Neural crest cell (in vitro differentiated cells): ENCODE results near the gene KCNA1. TPM values are rescaled to one million over a fixed set of nuclear protein-coding genes. Genes with fewer than 3 reads are reported as not detected.
A peak's percentile ranks its signal among the peaks of the same experiment; 100 is the strongest.

ENCODE experiments used
- DNase-seq: peaks from one replicate; pipeline ENCODE4 v3.0.0; 2021; ENCODE audit warnings: low read depth, mixed read lengths, low spot score
- H3K27ac Mint-ChIP-seq: one replicate; pipeline ENCODE4 v1.8.0; 2021; ENCODE audit warnings: mild to moderate bottlenecking, mixed read lengths; ENCODE audit not compliant: unreplicated experiment
- H3K27me3 Mint-ChIP-seq: 2 replicates; pipeline ENCODE4 v1.8.0; 2021; ENCODE audit warnings: low read depth, mild to moderate bottlenecking, mixed read lengths
- H3K36me3 Mint-ChIP-seq: 2 replicates; pipeline ENCODE4 v1.8.0; 2021; ENCODE audit warnings: low read depth, mild to moderate bottlenecking, mixed read lengths
- H3K4me1 Mint-ChIP-seq: 2 replicates; pipeline ENCODE4 v1.8.0; 2021; ENCODE audit warnings: mixed read lengths
- H3K4me3 Mint-ChIP-seq: one replicate; pipeline ENCODE4 v1.8.0; 2021; ENCODE audit warnings: mild to moderate bottlenecking, mixed read lengths
- H3K9me3 Mint-ChIP-seq: 2 replicates; pipeline ENCODE4 v1.8.0; 2021; ENCODE audit warnings: mixed read lengths
- total RNA-seq: library from RNA; stranded (reverse); gene quantifications from 2 replicates; pipeline ENCODE4 v1.2.1, GENCODE V29; 2021
- TF ChIP-seq, protein P1 (sequence below): fragments of 200-600 bp; sonication (generic); conservative IDR thresholded peaks from 2 replicates; pipeline ENCODE4 v1.5.0; 2021; ENCODE audit warnings: antibody characterized with exemption, mild to moderate bottlenecking

Gene KCNA1
- total RNA-seq, 1 donor from 2014 or later: 0.37 TPM

DNA sequence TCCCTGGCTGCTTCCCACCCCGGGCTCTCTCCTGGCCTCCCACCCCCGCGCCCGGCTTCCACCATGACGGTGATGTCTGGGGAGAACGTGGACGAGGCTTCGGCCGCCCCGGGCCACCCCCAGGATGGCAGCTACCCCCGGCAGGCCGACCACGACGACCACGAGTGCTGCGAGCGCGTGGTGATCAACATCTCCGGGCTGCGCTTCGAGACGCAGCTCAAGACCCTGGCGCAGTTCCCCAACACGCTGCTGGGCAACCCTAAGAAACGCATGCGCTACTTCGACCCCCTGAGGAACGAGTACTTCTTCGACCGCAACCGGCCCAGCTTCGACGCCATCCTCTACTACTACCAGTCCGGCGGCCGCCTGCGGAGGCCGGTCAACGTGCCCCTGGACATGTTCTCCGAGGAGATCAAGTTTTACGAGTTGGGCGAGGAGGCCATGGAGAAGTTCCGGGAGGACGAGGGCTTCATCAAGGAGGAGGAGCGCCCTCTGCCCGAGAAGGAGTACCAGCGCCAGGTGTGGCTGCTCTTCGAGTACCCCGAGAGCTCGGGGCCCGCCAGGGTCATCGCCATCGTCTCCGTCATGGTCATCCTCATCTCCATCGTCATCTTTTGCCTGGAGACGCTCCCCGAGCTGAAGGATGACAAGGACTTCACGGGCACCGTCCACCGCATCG, 1.8 kb downstream of the KCNA1 start:
- Mint-ChIP-seq H3K36me3 (peaks cover 6% of the 10 kb centered on the region), H3K4me1 (peaks cover 15% of the 10 kb centered on the region), H3K9me3 (peaks cover 2% of the 10 kb centered on the region), H3K27ac (no peak overlapping the region), H3K27me3 (peaks cover 58% of the 10 kb centered on the region), H3K4me3 (peak overlapping the region; percentile 41)
- no peak for DNase-seq
- TF ChIP-seq, protein P1, sequence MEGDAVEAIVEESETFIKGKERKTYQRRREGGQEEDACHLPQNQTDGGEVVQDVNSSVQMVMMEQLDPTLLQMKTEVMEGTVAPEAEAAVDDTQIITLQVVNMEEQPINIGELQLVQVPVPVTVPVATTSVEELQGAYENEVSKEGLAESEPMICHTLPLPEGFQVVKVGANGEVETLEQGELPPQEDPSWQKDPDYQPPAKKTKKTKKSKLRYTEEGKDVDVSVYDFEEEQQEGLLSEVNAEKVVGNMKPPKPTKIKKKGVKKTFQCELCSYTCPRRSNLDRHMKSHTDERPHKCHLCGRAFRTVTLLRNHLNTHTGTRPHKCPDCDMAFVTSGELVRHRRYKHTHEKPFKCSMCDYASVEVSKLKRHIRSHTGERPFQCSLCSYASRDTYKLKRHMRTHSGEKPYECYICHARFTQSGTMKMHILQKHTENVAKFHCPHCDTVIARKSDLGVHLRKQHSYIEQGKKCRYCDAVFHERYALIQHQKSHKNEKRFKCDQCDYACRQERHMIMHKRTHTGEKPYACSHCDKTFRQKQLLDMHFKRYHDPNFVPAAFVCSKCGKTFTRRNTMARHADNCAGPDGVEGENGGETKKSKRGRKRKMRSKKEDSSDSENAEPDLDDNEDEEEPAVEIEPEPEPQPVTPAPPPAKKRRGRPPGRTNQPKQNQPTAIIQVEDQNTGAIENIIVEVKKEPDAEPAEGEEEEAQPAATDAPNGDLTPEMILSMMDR: no peak

DNA sequence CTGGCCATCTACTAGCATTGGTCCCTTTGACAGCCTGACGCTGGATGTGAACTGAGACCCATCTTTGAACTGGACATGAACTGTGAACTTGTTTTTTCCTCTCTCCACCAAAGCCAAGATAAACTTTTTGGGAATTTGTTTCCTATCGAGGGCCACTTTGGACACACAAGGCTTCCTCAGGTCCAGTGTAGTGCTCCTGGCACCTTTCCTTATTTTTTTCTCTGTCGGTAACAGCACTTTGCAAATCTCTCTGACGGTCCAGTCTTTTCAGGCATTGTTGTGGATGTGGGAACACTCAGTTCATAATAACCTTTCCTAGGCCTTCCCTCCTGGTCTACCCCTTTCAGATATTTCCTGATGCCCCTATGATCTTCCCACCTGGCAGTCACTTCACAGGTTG, 5.0 kb downstream of the KCNA1 start:
- Mint-ChIP-seq H3K4me3 (no peak overlapping the region), H3K4me1 (peaks cover 4% of the 10 kb centered on the region), H3K36me3 (peaks cover 6% of the 10 kb centered on the region), H3K9me3 (peaks cover 2% of the 10 kb centered on the region), H3K27ac (no peak overlapping the region), H3K27me3 (peaks cover 88% of the 10 kb centered on the region)
- no peak for DNase-seq
- TF ChIP-seq, protein P1: no peak

DNA sequence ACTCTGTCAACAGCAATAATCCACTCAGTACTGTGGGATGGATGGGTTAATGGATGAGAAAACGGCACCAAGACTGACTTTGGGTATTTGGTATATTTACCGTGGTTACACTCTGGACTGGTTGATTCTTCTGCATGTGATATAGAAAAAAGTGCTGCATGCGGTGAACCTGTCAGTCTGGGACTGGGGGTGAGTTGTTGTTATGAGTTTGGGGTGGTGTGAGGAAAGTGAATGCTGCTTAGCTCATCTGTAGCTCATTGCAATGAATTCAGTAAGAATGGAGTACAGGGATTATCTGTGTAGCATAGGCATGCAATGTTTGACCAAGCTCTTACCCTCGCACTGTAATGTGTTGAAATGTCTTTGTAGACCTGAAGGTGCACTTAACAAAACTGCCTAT, 6.0 kb downstream of the KCNA1 start:
- Mint-ChIP-seq H3K36me3 (peaks cover 6% of the 10 kb centered on the region), H3K27ac (no peak overlapping the region), H3K4me3 (no peak overlapping the region), H3K4me1 (peaks cover under 1% of the 10 kb centered on the region), H3K27me3 (peaks cover 90% of the 10 kb centered on the region), H3K9me3 (peaks cover 2% of the 10 kb centered on the region)
- no peak for DNase-seq
- TF ChIP-seq, protein P1: no peak

DNA sequence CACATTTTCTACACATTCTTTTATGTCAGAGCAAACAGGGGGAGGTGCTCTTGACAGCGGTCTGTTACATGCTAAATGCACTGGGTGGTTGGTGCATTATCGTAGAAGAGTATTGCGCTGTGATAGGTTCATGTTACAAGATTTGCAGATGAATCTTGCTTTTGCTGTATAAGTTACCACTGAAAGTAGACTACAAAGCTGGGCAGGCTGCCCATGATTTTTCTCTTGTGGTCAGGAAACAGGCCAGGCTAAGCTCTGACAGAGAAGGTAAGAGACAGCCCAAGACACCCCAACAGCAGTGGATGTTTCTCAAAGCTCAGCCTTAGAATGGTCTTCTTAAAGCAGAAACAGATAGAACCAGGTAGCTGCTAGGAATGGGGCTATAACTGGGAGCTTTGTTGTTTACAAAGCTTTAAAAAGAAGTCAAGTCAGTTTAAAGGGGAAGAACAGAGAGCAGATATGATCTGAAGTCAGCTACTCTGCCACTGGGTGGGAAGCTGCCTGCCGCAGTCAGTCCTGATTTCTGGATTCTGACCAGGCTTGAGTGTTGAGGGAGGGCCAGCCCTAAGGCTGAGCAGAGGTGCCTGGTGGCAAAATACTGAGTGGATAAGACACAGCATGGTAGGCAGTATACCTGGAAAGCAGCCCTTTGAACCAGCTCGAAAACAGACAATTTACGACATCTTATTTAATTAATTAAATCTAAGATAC, 9.4 kb downstream of the KCNA1 start:
- Mint-ChIP-seq H3K36me3 (no peaks in the 10 kb centered on the region), H3K9me3 (no peaks in the 10 kb centered on the region), H3K4me3 (no peak overlapping the region), H3K4me1 (no peaks in the 10 kb centered on the region), H3K27me3 (peaks cover 79% of the 10 kb centered on the region), H3K27ac (no peak overlapping the region)
- DNase-seq: no peak
- TF ChIP-seq, protein P1: no peak

DNA sequence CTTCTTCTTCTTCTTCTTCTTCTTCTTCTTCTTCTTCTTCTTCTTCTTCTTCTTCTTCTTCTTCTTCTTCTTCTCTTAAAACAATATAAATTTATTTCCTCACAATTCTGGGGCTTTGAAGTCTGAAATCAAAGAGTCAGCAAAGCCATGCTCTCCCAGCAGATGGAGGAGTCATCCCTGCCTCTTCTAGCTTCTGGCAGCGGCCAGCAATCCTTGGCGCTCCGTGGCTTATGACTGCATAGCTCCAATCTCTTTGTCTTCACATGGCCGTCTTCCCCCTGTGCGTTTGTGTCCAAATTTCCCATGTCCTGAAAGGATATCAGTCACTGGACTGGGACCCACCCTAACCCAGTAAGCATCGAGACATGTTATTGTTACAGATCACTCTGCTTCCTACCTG, 22.9 kb downstream of the KCNA1 start:
- Mint-ChIP-seq H3K4me3 (no peak overlapping the region), H3K36me3 (no peaks in the 10 kb centered on the region), H3K4me1 (no peaks in the 10 kb centered on the region), H3K9me3 (no peaks in the 10 kb centered on the region), H3K27me3 (peaks cover 68% of the 10 kb centered on the region), H3K27ac (no peak overlapping the region)
- TF ChIP-seq, protein P1: no peak
- no peak for DNase-seq
